Endothelial cell of umbilical vein (primary cell): Measurements from ENCODE around the gene KIF20A. TPM values are rescaled to one million over a fixed set of nuclear protein-coding genes. Genes with fewer than 3 reads are reported as not detected.

Source experiments
- BruUV-seq: library from RNA; stranded (reverse); fragments of 400-500 nt; replicated peaks from 2 replicates; lab custom pipeline; 2021; lab: Mats Ljungman, UMichigan
- CTCF ChIA-PET: fragments of 300-600, 350-600 bp; sonication (Branson Sonifier 250); formaldehyde crosslinking; loops from one replicate; lab custom pipeline; 2021; ENCODE audit warnings: antibody characterized with exemption, inconsistent platforms; lab: Charles Lee
- POLR2A ChIA-PET: fragments of 300-600, 350-600 bp; sonication (Branson Sonifier 250); formaldehyde crosslinking; loops from one replicate; lab custom pipeline; 2021; ENCODE audit warnings: antibody characterized with exemption, inconsistent platforms; lab: Charles Lee
- DNase-seq: peaks from one replicate; pipeline ENCODE4 v3.0.0-alpha.2; 2011; ENCODE audit warnings: low read depth, low spot score
- FAIRE-seq: peaks from 2 replicates; lab custom pipeline; 2011; peaks lifted over from hg19 to GRCh38; lab: Jason Lieb, UNC
- H2AFZ ChIP-seq: 2 replicates; pipeline ENCODE4 v1.6.0; 2012; ENCODE audit warnings: low read depth, low read length, control low read depth, inconsistent platforms
- H3K27ac ChIP-seq: 2 replicates; pipeline ENCODE4 v1.5.1; 2011; ENCODE audit warnings: low read depth, mild to moderate bottlenecking, control low read depth, low read length, moderate library complexity; ENCODE audit not compliant: insufficient read depth
- H3K27me3 ChIP-seq, 2 experiments: 2 replicates each; pipeline versions ENCODE4 v1.6.0 to v1.6.1; 2011; ENCODE audit warnings: low read length in 2 of 2, mixed read lengths in 1 of 2; ENCODE audit not compliant: control insufficient read depth in 2 of 2, insufficient read depth in 2 of 2
- H3K36me3 ChIP-seq, 2 experiments: 2 replicates in 1 of 2; 3 replicates in 1 of 2; pipeline ENCODE4 v1.5.1; 2011; ENCODE audit warnings: low read length in 2 of 2, mild to moderate bottlenecking in 1 of 2, moderate library complexity in 1 of 2; ENCODE audit not compliant: control insufficient read depth in 2 of 2, insufficient read depth in 2 of 2; ENCODE audit errors: extremely low read depth in 1 of 2
- H3K4me1 ChIP-seq: 3 replicates; pipeline ENCODE4 v1.5.1; 2011; ENCODE audit warnings: mild to moderate bottlenecking, low read length; ENCODE audit not compliant: control insufficient read depth, insufficient read depth; ENCODE audit errors: extremely low read depth
- H3K4me2 ChIP-seq: 2 replicates; pipeline ENCODE4 v1.6.1; 2011; ENCODE audit warnings: low read length, control low read depth, mixed read lengths; ENCODE audit not compliant: insufficient read depth
- H3K4me3 ChIP-seq, 3 experiments: fragments of 200-600 bp in 1 of 3; sonication (generic), shearing (Covaris generic) in 1 of 3; replicated peaks in 1 of 3; 2 replicates each; pipeline ENCODE4 v1.5.1; 2011 to 2016; ENCODE audit warnings: control low read depth in 3 of 3, low read length in 3 of 3, mild to moderate bottlenecking in 2 of 3, inconsistent platforms in 1 of 3, low read depth in 1 of 3, moderate library complexity in 1 of 3; ENCODE audit not compliant: insufficient read depth in 1 of 3
- H3K79me2 ChIP-seq: 2 replicates; pipeline ENCODE4 v1.6.0; 2012; ENCODE audit warnings: low read length, inconsistent platforms; ENCODE audit not compliant: control insufficient read depth, insufficient read depth
- H3K9ac ChIP-seq: replicated peaks from 2 replicates; pipeline ENCODE3; 2011; ENCODE audit warnings: low read length, control low read depth; ENCODE audit not compliant: insufficient read depth; ENCODE audit errors: extremely low read depth
- H3K9me1 ChIP-seq: replicated peaks from 3 replicates; pipeline ENCODE4 v1.6.0; 2011; ENCODE audit warnings: mild to moderate bottlenecking, low read length; ENCODE audit not compliant: control insufficient read depth, insufficient read depth; ENCODE audit errors: extremely low read depth
- H3K9me3 ChIP-seq: replicated peaks from 2 replicates; pipeline ENCODE4 v1.5.1; 2012; ENCODE audit warnings: low read length, inconsistent platforms; ENCODE audit not compliant: control insufficient read depth, insufficient read depth
- H4K20me1 ChIP-seq: replicated peaks from 2 replicates; pipeline ENCODE3; 2011; ENCODE audit warnings: mild to moderate bottlenecking, low read length; ENCODE audit not compliant: control insufficient read depth, insufficient read depth; ENCODE audit errors: extremely low read depth
- CTCF ChIP-seq, 2 donors: IDR thresholded peaks; 1 replicate in 1 of 2; 2 replicates in 1 of 2; pipeline ENCODE4 v1.5.1; 2011; ENCODE audit warnings: low read length in 2 of 2, mild to moderate bottlenecking in 2 of 2, moderate library complexity in 2 of 2, control low read depth in 1 of 2, inconsistent platforms in 1 of 2, low read depth in 1 of 2; ENCODE audit not compliant: insufficient read depth in 1 of 2; ENCODE audit errors: extremely low read depth in 1 of 2
- EZH2 ChIP-seq: IDR thresholded peaks from 2 replicates; pipeline ENCODE4 v1.6.1; 2012; ENCODE audit warnings: borderline replicate concordance, low read depth, mild to moderate bottlenecking, moderate library complexity, low read length, inconsistent platforms; ENCODE audit not compliant: severe bottlenecking
- FOS ChIP-seq: IDR thresholded peaks from 2 replicates; pipeline ENCODE4 v1.6.1; 2011; ENCODE audit warnings: mild to moderate bottlenecking, low read length, moderate library complexity, borderline replicate concordance; ENCODE audit not compliant: insufficient read depth
- GATA2 ChIP-seq: IDR thresholded peaks from 2 replicates; pipeline ENCODE4 v1.7.0; 2011; ENCODE audit warnings: low read depth, mild to moderate bottlenecking, moderate library complexity, mixed read lengths, low read length; ENCODE audit not compliant: insufficient read length, insufficient read depth
- JUN ChIP-seq: IDR thresholded peaks from 2 replicates; pipeline ENCODE4 v1.6.1; 2011; ENCODE audit warnings: borderline replicate concordance, low read depth; ENCODE audit not compliant: insufficient read length, insufficient read depth
- MAX ChIP-seq: IDR thresholded peaks from 2 replicates; pipeline ENCODE4 v1.6.1; 2011; ENCODE audit not compliant: insufficient read depth, insufficient read length
- MYC ChIP-seq: IDR thresholded peaks from one replicate; pipeline ENCODE4 v1.6.1; 2011; ENCODE audit warnings: mild to moderate bottlenecking, low read depth, low read length
- POLR2A ChIP-seq: IDR thresholded peaks from 2 replicates; pipeline ENCODE4 v1.6.1; 2012; ENCODE audit warnings: low read depth, mild to moderate bottlenecking, control low read depth, low read length
- POLR2AphosphoS5 ChIP-seq: IDR thresholded peaks from 2 replicates; pipeline ENCODE4 v1.6.1; 2012; ENCODE audit warnings: low read depth, mild to moderate bottlenecking, control low read depth, low read length, moderate library complexity; ENCODE audit not compliant: insufficient read depth
- dilution Hi-C: fragments of 300-500 bp; cut with MboI; formaldehyde crosslinking; loops from one replicate; pipeline ENCODE4 v1.15.0; 2019; ENCODE audit warnings: low sequenced_read_pairs; ENCODE audit not compliant: extremely low pct_ligation_motif_present
- intact Hi-C: fragments of 100-400 bp; cut with micrococcal nuclease; formaldehyde crosslinking; loops from one replicate; pipeline ENCODE4 v1.10.0; 2022
- polyA plus RNA-seq, 4 experiments: library from polyadenylated mRNA; depleted of rRNA in 3 of 4; stranded (reverse) in 3 of 4; unstranded in 1 of 4; fragments of >200 nt; gene quantifications; 2 replicates each; pipeline versions ENCODE4 v1.2.1 to v1.2.3, GENCODE V29; 2011 to 2012; ENCODE audit warnings: missing spikeins in 1 of 4
- total RNA-seq: library from RNA; stranded (reverse); gene quantifications from 2 replicates; pipeline ENCODE4 v1.2.3, GENCODE V29; 2021

The KIF20A gene
- total and polyA plus RNA-seq, 2 donors (not counting 3 experiments of a cell fraction or from before 2014, with no cell fraction given): 38.7 to 78.1 TPM

GRCh38 chr5:138226910-138227309 lies 48.0 kb downstream of the KIF20A start:
- intact Hi-C loops (no loop called here), dilution Hi-C loops (no loop called here)
- Histone ChIP-seq H3K4me1 (no peaks in the 10 kb centered on the region), H3K9me1 (no peaks in the 10 kb centered on the region), H3K9me3 (no peaks in the 10 kb centered on the region), H3K36me3 (no peaks in the 10 kb centered on the region), H3K79me2 (no peaks in the 10 kb centered on the region), H3K4me3 (no peak overlapping the region), H2AFZ (no peak overlapping the region), H3K27ac (no peak overlapping the region), H4K20me1 (no peaks in the 10 kb centered on the region), H3K9ac (no peak overlapping the region), H3K4me2 (no peak overlapping the region), H3K27me3 (peaks cover 0 to 3% of the 10 kb centered on the region in 2 experiments)
- POLR2A ChIA-PET: no interaction called here
- no peak for FAIRE-seq
- BruUV-seq: no TSS peak
- CTCF ChIA-PET: no interaction called here
- no peak for DNase-seq
- TF ChIP-seq JUN: no peak
- TF ChIP-seq EZH2: no peak
- TF ChIP-seq POLR2AphosphoS5: no peak
- no peak for TF ChIP-seq GATA2
- TF ChIP-seq CTCF (IDR thresholded peaks at IDR 0.05; ENCODE audit: extremely low read depth in 1 of 2, insufficient read depth in 1 of 2, low read depth in 1 of 2, low read length in 2 of 2): no peak
- no peak for TF ChIP-seq FOS
- no peak for TF ChIP-seq POLR2A
- no peak for TF ChIP-seq MAX
- TF ChIP-seq MYC: no peak
